Endothelial cell (in vitro differentiated cells): Measurements from ENCODE around the gene CENPU. TPM values are rescaled to one million over a fixed set of nuclear protein-coding genes. Genes with fewer than 3 reads are reported as not detected.

Experiments
- DNase-seq: peaks from one replicate; pipeline ENCODE4 v3.0.0; 2021; ENCODE audit warnings: low spot score
- H3K27ac Mint-ChIP-seq: one replicate; pipeline ENCODE4 v1.8.0; 2021; ENCODE audit warnings: mixed read lengths, inconsistent platforms; ENCODE audit not compliant: unreplicated experiment
- H3K27me3 Mint-ChIP-seq: one replicate; pipeline ENCODE4 v1.8.0; 2021; ENCODE audit warnings: mild to moderate bottlenecking, moderate library complexity, mixed read lengths, inconsistent platforms; ENCODE audit not compliant: unreplicated experiment
- H3K36me3 Mint-ChIP-seq: one replicate; pipeline ENCODE4 v1.8.0; 2021; ENCODE audit warnings: mild to moderate bottlenecking, low read depth, mixed read lengths, inconsistent platforms; ENCODE audit not compliant: unreplicated experiment
- H3K4me1 Mint-ChIP-seq: one replicate; pipeline ENCODE4 v1.8.0; 2021; ENCODE audit warnings: mild to moderate bottlenecking, mixed read lengths, inconsistent platforms; ENCODE audit not compliant: unreplicated experiment
- H3K4me3 Mint-ChIP-seq: one replicate; pipeline ENCODE4 v1.8.0; 2021; ENCODE audit warnings: mild to moderate bottlenecking, mixed read lengths, inconsistent platforms; ENCODE audit not compliant: unreplicated experiment
- H3K9me3 Mint-ChIP-seq: one replicate; pipeline ENCODE4 v1.8.0; 2021; ENCODE audit warnings: mixed read lengths, inconsistent platforms; ENCODE audit not compliant: unreplicated experiment
- total RNA-seq: library from RNA; stranded (reverse); fragmentation: NEBNext Ultra II Directional; extraction: Animal tissue kit (Norgen Biotek cat#: 25700); gene quantifications from one replicate; pipeline ENCODE4 v1.2.1, GENCODE V29; 2021; ENCODE audit not compliant: unreplicated experiment
- TF ChIP-seq, protein P1 (sequence below): fragments of 200-600 bp; sonication (generic); IDR thresholded peaks from one replicate; pipeline ENCODE4 v1.5.0; 2021; ENCODE audit warnings: antibody characterized with exemption; ENCODE audit not compliant: unreplicated experiment

Gene CENPU
- total RNA-seq, 1 donor from 2014 or later = 13.7 TPM

DNA sequence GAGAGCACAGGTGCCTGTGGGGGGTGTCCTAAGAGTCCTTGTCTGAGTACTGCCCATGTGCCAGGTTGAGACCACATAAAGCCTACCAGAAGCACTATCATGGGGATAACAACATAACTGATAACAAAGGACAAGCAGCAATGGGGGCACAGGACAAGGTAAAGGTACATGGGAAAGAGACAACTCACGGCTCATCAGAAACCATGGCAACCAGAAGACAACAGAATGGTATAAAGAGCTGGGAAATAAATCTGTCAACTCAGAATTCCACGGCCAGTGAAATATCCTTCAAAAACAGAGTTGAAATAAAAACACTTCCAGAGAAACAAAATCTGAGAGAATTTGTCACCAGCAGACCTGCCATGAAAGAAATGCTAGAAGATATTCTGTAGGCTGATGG is 20.0 kb downstream of the CENPU start:
- Mint-ChIP-seq H3K4me3 (no peak overlapping the region), H3K9me3 (no peaks in the 10 kb centered on the region), H3K4me1 (peaks cover 6% of the 10 kb centered on the region), H3K27ac (no peak overlapping the region), H3K27me3 (peaks cover 1% of the 10 kb centered on the region), H3K36me3 (peaks cover 6% of the 10 kb centered on the region)
- TF ChIP-seq, protein P1, sequence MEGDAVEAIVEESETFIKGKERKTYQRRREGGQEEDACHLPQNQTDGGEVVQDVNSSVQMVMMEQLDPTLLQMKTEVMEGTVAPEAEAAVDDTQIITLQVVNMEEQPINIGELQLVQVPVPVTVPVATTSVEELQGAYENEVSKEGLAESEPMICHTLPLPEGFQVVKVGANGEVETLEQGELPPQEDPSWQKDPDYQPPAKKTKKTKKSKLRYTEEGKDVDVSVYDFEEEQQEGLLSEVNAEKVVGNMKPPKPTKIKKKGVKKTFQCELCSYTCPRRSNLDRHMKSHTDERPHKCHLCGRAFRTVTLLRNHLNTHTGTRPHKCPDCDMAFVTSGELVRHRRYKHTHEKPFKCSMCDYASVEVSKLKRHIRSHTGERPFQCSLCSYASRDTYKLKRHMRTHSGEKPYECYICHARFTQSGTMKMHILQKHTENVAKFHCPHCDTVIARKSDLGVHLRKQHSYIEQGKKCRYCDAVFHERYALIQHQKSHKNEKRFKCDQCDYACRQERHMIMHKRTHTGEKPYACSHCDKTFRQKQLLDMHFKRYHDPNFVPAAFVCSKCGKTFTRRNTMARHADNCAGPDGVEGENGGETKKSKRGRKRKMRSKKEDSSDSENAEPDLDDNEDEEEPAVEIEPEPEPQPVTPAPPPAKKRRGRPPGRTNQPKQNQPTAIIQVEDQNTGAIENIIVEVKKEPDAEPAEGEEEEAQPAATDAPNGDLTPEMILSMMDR = no peak
- no peak for DNase-seq

GRCh38 chr4:184712322-184712721 is 21.6 kb downstream of the CENPU start:
- Mint-ChIP-seq H3K4me1 (no peaks in the 10 kb centered on the region), H3K27ac (no peak overlapping the region), H3K36me3 (no peaks in the 10 kb centered on the region), H3K27me3 (no peaks in the 10 kb centered on the region), H3K9me3 (no peaks in the 10 kb centered on the region), H3K4me3 (no peak overlapping the region)
- TF ChIP-seq, protein P1 = no peak
- no peak for DNase-seq

DNA sequence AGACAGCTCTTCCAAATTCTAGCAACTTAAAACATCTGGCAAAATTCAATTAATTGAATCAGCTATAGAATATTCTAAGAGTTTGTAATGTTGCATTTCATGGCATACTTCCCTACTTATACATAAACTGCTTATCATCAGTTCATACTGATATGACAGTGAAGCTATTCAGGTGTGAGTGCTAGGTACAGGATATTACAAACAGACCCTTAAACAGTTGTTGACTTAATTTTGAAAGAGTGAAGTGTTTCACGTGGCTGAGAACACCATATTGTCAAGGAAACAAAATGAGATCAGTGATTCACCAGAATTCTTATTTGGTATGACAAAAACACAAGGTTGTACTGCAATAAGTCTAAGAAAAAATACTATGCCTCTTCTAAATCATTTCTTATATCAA is 27.4 kb downstream of the CENPU start:
- Mint-ChIP-seq H3K27ac (no peak overlapping the region), H3K4me3 (no peak overlapping the region), H3K36me3 (no peaks in the 10 kb centered on the region), H3K9me3 (no peaks in the 10 kb centered on the region), H3K4me1 (no peaks in the 10 kb centered on the region), H3K27me3 (no peaks in the 10 kb centered on the region)
- no peak for DNase-seq
- TF ChIP-seq, protein P1 = no peak

GRCh38 chr4:184705692-184706091 is 28.2 kb downstream of the CENPU start:
- Mint-ChIP-seq H3K36me3 (no peaks in the 10 kb centered on the region), H3K27ac (no peak overlapping the region), H3K27me3 (no peaks in the 10 kb centered on the region), H3K4me3 (no peak overlapping the region), H3K4me1 (no peaks in the 10 kb centered on the region), H3K9me3 (no peaks in the 10 kb centered on the region)
- no peak for DNase-seq
- TF ChIP-seq, protein P1 = no peak

DNA sequence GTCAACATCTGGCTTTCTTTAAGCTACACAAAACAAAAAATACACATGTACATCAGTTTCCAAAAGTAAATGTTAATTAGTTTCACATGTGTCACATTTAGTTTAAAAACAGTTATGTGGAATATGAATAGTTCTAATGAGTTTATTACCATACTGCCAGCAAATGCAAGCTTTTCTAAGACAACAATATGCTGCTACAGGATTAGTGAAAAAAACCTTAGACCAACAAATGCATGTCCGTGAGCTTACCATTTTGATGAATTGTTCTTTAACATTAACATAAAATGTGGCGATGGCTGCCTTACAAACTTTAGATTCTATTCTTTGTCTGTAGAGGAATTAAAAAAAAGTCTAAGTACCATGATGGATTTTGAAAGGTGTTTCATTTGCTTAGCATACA is 31.8 kb downstream of the CENPU start:
- H3K4me3 Mint-ChIP-seq = no peak overlapping the region
- H3K27ac Mint-ChIP-seq = no peak overlapping the region
- DNase-seq = no peak
- H3K9me3 Mint-ChIP-seq = no peaks in the 10 kb centered on the region
- no peaks in the 10 kb centered on the region for H3K27me3 Mint-ChIP-seq
- H3K4me1 Mint-ChIP-seq = no peaks in the 10 kb centered on the region
- no peaks in the 10 kb centered on the region for H3K36me3 Mint-ChIP-seq
- TF ChIP-seq, protein P1 = no peak
